Astrocyte of the hippocampus (primary cell): Measurements from ENCODE around the gene DGCR2.
"Not testable (repeated sequence)": the region's sequence is repeated elsewhere in the genome, so short reads cannot be mapped to it uniquely, and the experiment has no call there.

ENCODE experiments used
- DNase-seq: peaks from one replicate; pipeline ENCODE4 v3.0.0; 2011; ENCODE audit warnings: low read depth, low spot score

DGCR2 gene

GRCh38 chr22:19061471-19062138, 60.6 kb downstream of the DGCR2 start:
- no peak for DNase-seq

DNA sequence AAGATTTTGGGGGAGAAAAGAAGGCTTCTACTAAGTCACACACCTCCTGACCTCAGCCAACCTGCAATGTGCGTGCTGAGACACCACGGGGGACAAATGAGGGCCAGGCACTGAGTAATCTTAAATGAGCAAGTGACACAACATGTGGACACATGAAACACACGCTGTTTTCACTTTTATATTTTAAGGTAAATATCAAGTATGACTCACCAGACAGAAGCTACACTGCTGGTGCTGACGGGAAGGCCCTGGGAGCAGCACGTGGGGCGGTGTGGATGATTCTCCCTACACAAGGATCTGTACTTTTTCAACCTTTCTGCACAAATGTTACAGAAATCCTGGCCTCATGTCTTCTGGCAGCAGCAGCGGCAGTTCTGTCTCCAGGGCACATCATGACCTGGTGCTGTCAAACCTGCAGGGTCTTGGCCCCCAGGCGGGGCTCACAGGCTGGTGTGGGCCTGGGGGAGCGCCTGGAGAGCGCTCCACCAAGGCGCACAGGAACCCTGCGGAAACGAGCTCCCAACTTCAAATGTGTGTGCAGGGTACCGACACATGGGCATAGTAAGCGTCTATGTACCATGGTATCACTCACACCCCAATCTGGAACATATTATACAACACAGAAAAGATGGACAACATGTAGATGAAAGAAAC, 61.7 kb downstream of the DGCR2 start:
- DNase-seq = peak; percentile 50

- DNase-seq = no peak
Measured at GRCh38 chr22:19059481-19060278, 62.5 kb downstream of the DGCR2 start.

DNA sequence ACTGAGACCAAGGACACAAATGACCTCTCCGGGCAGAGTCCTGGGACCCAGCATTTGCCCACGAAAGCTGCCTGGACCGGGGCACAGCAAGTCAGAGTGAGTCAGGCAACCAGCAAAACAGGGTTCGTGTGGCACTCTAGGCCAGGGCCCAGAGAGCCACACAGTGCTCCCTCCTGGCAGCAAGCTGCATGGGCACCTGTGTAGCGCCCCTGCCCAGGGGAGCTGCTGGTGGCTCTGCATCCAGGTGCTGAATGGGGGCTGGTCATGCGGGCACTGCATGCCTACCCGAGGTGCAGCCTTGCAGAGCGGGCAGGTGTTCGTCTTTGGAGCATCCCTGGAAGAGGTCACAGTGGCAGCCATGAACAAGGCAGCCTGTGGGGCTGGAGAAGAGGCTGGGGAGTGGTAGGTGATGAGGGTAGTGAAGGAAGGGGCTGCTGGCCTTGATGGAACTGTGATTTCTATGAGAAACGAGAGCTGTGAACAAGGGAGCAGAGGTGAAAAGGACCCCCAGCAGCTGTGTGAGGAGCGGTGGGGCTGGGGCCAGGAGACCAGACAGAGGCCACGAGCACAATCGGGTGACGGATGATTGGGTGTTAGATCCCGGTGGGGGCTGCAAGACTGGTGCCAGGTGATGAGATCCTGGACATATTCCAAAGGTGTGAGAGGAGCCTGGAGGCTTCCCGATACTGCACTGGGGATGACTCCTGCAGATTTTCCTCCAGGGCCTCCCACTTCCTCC, 63.3 kb downstream of the DGCR2 start:
- DNase-seq = no peak

DNA sequence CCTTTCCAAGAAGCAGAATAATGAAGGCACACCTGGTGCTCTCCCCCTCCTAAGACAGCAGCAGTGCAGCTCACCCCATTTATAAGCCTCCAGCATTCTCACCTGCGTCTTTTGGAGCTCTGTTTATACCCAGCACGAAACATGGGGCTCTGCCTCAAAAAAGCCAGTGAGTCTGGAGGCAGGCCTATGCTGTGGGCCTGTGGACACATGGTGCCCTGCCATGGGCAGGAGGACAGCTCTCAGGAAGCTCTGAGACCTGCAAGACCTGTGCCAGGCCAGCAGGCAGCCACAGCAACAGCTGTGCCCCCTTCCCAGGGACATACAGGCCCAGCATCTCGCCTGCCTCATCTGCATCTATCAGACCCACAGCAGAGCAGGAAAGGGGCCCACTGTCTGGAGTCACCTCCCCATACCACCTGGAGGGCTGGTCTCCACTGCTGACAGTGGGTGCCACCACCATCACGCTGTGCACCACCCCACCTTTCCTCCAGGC, 64.2 kb downstream of the DGCR2 start:
- DNase-seq = no peak

DNA sequence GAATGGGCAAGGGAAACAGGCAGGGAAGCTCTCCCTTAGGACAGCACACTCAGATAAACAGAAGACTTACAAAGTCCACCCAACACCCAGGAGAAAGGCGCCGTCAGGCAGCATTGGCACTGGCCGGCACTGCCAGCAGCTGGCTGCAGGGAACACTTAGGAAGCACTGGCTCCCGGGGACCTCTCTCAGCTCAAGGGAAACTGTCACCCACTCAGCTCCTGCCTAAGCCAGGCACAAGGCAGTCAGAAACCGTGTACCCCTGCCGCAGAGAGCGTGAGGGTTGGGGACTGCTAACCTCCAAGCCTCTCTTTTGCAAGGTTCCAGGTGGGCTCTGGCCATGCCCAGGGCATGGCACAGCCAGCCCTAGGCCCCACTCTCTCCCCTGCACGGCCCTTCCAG, 64.7 kb downstream of the DGCR2 start:
- no peak for DNase-seq

GRCh38 chr22:19056951-19057401, 65.2 kb downstream of the DGCR2 start:
- no peak for DNase-seq

DNA sequence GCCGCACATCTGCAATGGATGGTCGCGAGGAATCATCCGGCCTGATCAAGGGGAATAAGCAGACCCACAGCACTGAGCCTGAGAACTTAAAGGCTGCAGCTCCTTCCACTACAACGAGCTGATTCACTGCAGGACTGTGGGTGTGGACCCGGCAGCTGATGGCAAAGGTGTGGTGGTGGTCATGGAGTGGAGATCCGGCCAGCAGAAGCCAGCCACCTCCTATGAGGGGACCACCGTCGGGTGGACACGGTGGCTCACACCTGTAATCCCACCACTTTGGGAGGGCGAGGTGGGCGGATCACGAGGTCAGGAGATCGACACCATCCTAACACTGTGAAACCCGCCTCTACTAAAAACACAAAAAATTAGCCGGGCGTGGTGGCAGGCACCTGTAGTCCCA, 66.4 kb downstream of the DGCR2 start:
- no peak for DNase-seq

DNA sequence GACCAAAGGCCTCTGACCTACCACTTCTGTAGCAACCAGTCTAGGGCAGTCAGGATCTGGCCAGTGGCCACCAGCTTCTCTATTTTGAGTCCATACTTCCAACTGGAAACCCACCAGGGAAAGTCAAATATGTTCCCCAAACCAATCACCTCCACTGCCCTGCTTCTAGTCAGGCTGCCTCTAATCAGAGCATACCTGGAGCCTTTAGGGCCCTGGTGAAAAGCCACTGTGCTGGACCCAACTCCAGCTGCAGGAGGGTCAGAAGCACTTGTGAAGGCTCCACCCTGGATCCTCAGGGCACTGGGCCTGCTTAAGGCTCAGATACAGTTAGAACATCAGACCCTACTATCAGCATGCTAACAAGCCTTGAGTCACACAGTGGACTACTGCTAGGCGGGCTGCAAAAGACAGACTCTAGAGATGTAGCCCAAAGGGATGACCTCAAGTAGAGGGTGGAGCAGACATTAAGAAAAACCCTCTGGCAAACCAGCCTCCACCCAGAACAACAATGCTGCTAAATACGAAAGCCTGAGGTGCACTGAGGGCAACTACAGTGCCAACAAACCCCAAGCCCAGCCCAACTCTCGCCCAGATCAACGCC, 69.2 kb downstream of the DGCR2 start:
- DNase-seq = no peak

- DNase-seq = no peak
Measured at GRCh38 chr22:19051381-19052072, 70.7 kb downstream of the DGCR2 start.

DNA sequence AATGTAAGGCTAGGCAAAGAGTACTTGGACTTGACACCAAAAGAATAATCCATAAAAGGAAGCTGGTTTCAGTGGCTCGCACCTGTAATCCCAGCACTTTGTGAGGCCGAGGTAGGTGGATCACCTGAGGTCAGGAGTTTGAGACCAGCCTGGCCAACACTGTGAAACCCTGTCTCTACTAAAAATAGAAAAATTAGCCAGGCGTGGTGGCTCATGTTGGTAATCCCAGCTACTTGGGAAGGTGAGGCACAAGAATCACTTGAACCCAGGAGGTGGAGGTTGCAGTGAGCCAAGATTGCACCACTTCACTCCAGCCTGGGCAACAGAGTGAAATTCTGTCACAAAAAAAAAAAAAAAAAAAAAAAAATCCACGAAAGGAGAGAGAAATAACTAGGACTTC, 71.4 kb downstream of the DGCR2 start:
- DNase-seq = not testable (repeated sequence)

DNA sequence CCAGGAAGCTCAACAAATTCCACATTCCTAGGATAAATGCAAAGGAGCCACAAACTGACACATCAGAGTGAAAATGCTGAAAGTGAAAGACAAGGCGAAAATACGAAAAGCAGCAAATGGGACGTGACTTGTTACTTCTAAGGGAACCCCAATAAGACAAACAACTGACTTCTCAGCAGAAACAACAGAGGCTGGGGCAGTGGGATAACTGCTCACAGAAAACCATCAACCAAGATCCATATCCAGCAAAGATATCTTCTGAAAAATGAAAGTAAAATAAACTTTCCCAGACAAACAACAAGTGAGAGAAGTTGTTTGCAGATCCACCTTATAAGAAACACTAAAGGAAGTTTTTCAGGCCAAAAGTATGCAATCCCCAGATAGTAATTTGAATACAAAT, 72.1 kb downstream of the DGCR2 start:
- DNase-seq = no peak

DNA sequence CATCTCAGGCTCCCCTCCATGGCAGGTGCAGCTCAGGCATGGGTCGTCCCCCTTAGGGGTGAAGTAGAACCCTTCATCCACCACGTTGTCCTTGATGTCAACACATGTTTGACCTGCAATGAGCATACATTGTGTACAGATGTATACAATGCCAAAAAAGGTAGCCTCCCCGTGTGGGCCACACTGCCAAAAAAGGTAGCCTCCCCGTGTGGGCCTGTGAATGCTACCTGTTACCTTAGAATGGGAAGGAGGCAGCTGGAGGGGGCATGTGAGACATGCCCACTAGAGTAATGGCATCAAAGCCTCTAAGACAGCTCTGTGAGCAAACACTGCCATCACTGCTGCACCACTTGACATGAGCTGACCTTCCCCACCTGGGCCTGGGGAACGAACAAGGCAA, 73.7 kb downstream of the DGCR2 start:
- no peak for DNase-seq

GRCh38 chr22:19047993-19048392, 74.2 kb downstream of the DGCR2 start:
- no peak for DNase-seq

DNA sequence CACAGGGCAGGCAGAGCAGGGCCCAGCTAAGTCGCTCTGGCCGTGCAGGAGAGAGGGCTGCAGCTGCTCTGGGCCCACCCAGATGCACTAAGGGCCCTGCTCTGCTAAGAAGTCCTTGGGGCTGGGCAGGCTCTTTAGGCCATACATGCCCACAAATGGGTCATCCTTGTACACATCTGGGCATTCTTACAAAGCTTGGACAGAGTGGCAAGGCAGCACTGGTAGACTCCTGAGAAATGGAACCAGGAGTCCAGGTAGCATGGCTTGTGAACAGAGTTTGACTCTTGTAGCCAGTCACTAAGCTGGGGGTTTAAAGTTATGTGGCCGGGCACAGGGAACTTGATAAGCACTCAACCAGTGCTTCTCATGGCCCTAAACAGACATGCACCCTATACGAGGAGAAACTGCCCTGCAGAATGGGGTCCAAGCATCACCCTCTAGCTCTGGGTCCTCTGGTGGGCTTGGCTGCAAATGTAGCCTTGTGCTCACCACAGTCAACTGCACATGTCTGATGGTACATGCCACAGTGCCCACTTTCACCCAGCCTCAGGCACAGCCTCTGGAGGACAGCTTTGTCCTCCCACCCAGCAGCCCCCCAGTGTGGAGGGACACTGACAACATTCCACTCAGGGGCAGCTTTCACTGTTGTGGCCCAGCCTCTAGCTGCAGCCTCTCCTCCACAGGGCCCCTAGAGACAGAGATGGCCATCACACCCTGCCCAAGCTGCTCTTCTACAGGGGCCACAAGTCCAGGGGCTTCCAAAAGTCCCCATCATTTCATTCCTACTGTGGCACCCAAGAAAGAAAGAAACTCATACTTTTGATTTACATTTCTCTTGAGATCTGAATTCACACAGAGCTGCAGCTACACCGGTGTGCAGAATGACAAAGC, 75.2 kb downstream of the DGCR2 start:
- DNase-seq = no peak

- DNase-seq = no peak
Measured at GRCh38 chr22:19046287-19046686, 75.9 kb downstream of the DGCR2 start.

- DNase-seq = no peak
Measured at GRCh38 chr22:19045094-19045493, 77.1 kb downstream of the DGCR2 start.

DNA sequence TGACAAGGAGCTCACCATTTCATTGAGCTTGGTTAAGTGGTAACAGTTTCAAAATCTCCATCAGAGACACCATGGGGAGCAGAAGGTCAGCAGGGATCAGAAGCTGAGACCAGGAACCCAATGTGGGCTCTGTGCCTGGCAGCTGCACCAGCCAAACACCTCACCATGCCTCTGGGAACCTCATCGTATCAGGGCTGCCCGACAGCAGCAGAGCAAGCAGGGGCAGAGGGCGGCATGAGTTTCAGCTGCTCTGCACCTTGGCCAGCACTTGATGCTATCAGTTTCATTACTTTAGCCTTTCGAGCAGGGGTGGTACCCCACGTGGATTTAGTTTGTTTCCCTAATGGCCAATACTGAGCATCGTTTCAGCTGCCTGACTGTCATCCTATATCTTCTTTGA, 77.8 kb downstream of the DGCR2 start:
- no peak for DNase-seq

- no peak for DNase-seq
Measured at GRCh38 chr22:19043121-19044085, 78.8 kb downstream of the DGCR2 start.
